Astrocyte (in vitro differentiated cells and primary cell): ENCODE measurements around the gene SLC16A2.

Source experiments
- CTCF ChIP-seq: IDR thresholded peaks from 2 replicates; pipeline ENCODE4 v1.5.1; 2011; ENCODE audit warnings: low read depth, mild to moderate bottlenecking, inconsistent platforms, low read length, moderate library complexity; ENCODE audit not compliant: insufficient read depth
- EZH2 ChIP-seq: IDR thresholded peaks from 2 replicates; pipeline ENCODE4 v1.6.1; 2012; ENCODE audit warnings: mild to moderate bottlenecking, low read length, inconsistent platforms; ENCODE audit not compliant: insufficient read depth

GRCh38 chrX:74540635-74541249 lies 119.4 kb downstream of the SLC16A2 start:
- TF ChIP-seq CTCF, result no peak
- no peak for TF ChIP-seq EZH2
